DND-41 (cell line): Measurements from ENCODE around the gene ITPR1.

Source experiments
- ATAC-seq: fragments of 200-7000 bp; cut with Tn5 transposase; 3 replicates; pipeline ENCODE4 v1.9.1; 2021; ENCODE audit warnings: low read depth; ENCODE audit not compliant: insufficient read depth
- DNase-seq: peaks from one replicate; pipeline ENCODE4 v3.0.0-alpha.2; 2020
- H2AFZ ChIP-seq: 2 replicates; pipeline ENCODE4 v1.6.0; 2012; ENCODE audit warnings: low read depth, low read length
- H3K27ac ChIP-seq: 2 replicates; pipeline ENCODE4 v1.5.1; 2012; ENCODE audit warnings: low read length, inconsistent platforms
- H3K27me3 ChIP-seq: fragments of 200-600 bp; sonication (generic); 2 replicates; pipeline ENCODE4 v1.6.0; 2012; ENCODE audit warnings: low read length, mild to moderate bottlenecking, inconsistent platforms; ENCODE audit not compliant: insufficient read depth, poor library complexity
- H3K36me3 ChIP-seq: 2 replicates; pipeline ENCODE4 v1.5.1; 2012; ENCODE audit warnings: low read length, inconsistent platforms; ENCODE audit not compliant: insufficient read depth
- H3K4me1 ChIP-seq: 2 replicates; pipeline ENCODE4 v1.5.1; 2012; ENCODE audit warnings: mild to moderate bottlenecking, low read length; ENCODE audit not compliant: insufficient read depth
- H3K4me2 ChIP-seq: 2 replicates; pipeline ENCODE4 v1.6.0; 2012; ENCODE audit warnings: mild to moderate bottlenecking, moderate library complexity, low read length, inconsistent platforms; ENCODE audit not compliant: insufficient read depth
- H3K4me3 ChIP-seq, 2 experiments: fragments of 200-600 bp in 1 of 2; shearing (Covaris generic) in 1 of 2; 2 replicates each; pipeline ENCODE4 v1.5.1; 2012 to 2016; ENCODE audit warnings: inconsistent platforms in 2 of 2, low read length in 2 of 2, mild to moderate bottlenecking in 2 of 2, low read depth in 1 of 2, moderate library complexity in 1 of 2
- H3K79me2 ChIP-seq: 2 replicates; pipeline ENCODE4 v1.6.0; 2012; ENCODE audit warnings: low read length, inconsistent platforms; ENCODE audit not compliant: insufficient read depth
- H3K9ac ChIP-seq: 2 replicates; pipeline ENCODE4 v1.6.0; 2012; ENCODE audit warnings: low read depth, mild to moderate bottlenecking, inconsistent platforms, low read length, moderate library complexity
- H3K9me3 ChIP-seq: 2 replicates; pipeline ENCODE4 v1.5.1; 2012; ENCODE audit warnings: low read length, moderate library complexity, mild to moderate bottlenecking, inconsistent platforms; ENCODE audit not compliant: insufficient read depth, severe bottlenecking
- H4K20me1 ChIP-seq: 2 replicates; pipeline ENCODE4 v1.6.0; 2012; ENCODE audit warnings: low read length; ENCODE audit not compliant: insufficient read depth
- EZH2 ChIP-seq: IDR thresholded peaks from 3 replicates; pipeline ENCODE4 v1.6.1; 2012; ENCODE audit warnings: borderline replicate concordance, low read depth, mild to moderate bottlenecking, moderate library complexity, low read length, inconsistent platforms; ENCODE audit not compliant: severe bottlenecking
- TF ChIP-seq, protein P1 (sequence below): IDR thresholded peaks from 2 replicates; pipeline ENCODE4 v1.5.1; 2012; ENCODE audit warnings: borderline replicate concordance, low read length, moderate library complexity, mild to moderate bottlenecking; ENCODE audit not compliant: poor library complexity, severe bottlenecking; ENCODE audit errors: extremely low read depth

The ITPR1 gene

DNA sequence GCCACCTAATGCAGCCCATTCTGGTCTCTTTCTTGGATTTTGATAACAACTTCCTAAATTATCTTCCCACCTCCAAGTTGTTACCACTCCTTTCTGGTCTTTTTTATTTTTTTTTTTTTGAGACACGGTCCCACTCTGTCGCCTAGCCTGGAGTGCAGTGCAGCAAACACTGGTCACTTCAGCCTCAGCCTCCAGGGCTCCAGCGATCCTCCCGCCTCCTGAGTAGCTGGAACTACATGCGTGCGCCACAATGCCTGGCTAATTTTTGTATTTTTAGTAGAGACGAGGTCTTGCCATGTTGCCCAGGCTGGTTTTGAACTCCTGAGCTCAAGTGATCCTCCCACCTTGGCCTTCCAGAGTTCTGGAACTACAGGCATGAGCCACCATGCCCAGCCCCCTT lies 393.3 kb downstream of the ITPR1 start:
- Histone ChIP-seq H3K4me1 (peaks cover 21% of the 10 kb centered on the region), H3K9me3 (no peaks in the 10 kb centered on the region), H3K27ac (no peak overlapping the region), H3K36me3 (no peaks in the 10 kb centered on the region), H3K4me3 (no peak overlapping the region), H2AFZ (no peak overlapping the region), H3K9ac (no peak overlapping the region), H3K79me2 (no peaks in the 10 kb centered on the region), H3K4me2 (no peak overlapping the region), H3K27me3 (no peaks in the 10 kb centered on the region), H4K20me1 (no peaks in the 10 kb centered on the region)
- TF ChIP-seq EZH2, result no peak
- no peak for ATAC-seq
- no peak for DNase-seq

DNA sequence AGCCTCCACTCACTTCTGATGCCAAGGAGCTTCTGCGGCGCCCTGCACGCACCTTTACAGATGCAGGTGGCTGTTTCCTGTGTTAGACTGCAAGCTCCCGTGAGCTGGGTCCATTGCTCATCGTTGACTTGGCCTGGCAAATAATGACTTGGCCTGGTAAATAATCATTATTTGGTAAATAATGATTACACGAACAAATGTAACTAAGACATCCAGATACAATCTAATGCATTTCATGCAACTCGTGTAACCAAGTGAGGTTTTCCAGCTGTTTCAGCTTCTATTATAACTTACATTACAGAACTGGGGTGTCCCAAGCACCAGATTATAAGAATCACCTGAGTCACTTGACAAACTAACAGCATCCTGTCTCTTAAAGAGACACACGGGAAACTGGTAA lies 394.0 kb downstream of the ITPR1 start:
- no peak for TF ChIP-seq EZH2
- TF ChIP-seq, protein P1, sequence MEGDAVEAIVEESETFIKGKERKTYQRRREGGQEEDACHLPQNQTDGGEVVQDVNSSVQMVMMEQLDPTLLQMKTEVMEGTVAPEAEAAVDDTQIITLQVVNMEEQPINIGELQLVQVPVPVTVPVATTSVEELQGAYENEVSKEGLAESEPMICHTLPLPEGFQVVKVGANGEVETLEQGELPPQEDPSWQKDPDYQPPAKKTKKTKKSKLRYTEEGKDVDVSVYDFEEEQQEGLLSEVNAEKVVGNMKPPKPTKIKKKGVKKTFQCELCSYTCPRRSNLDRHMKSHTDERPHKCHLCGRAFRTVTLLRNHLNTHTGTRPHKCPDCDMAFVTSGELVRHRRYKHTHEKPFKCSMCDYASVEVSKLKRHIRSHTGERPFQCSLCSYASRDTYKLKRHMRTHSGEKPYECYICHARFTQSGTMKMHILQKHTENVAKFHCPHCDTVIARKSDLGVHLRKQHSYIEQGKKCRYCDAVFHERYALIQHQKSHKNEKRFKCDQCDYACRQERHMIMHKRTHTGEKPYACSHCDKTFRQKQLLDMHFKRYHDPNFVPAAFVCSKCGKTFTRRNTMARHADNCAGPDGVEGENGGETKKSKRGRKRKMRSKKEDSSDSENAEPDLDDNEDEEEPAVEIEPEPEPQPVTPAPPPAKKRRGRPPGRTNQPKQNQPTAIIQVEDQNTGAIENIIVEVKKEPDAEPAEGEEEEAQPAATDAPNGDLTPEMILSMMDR, result no peak
- H3K27me3 ChIP-seq, result no peaks in the 10 kb centered on the region
- H3K4me1 ChIP-seq, result peaks cover 21% of the 10 kb centered on the region
- no peak overlapping the region for H3K9ac ChIP-seq
- ATAC-seq (no peak), DNase-seq (no peak)
- H3K9me3 ChIP-seq, result no peaks in the 10 kb centered on the region
- H3K36me3 ChIP-seq, result no peaks in the 10 kb centered on the region
- H2AFZ ChIP-seq, result no peak overlapping the region
- no peaks in the 10 kb centered on the region for H4K20me1 ChIP-seq
- no peak overlapping the region for H3K27ac ChIP-seq
- no peaks in the 10 kb centered on the region for H3K79me2 ChIP-seq
- H3K4me2 ChIP-seq, result no peak overlapping the region
- H3K4me3 ChIP-seq, result no peak overlapping the region

DNA sequence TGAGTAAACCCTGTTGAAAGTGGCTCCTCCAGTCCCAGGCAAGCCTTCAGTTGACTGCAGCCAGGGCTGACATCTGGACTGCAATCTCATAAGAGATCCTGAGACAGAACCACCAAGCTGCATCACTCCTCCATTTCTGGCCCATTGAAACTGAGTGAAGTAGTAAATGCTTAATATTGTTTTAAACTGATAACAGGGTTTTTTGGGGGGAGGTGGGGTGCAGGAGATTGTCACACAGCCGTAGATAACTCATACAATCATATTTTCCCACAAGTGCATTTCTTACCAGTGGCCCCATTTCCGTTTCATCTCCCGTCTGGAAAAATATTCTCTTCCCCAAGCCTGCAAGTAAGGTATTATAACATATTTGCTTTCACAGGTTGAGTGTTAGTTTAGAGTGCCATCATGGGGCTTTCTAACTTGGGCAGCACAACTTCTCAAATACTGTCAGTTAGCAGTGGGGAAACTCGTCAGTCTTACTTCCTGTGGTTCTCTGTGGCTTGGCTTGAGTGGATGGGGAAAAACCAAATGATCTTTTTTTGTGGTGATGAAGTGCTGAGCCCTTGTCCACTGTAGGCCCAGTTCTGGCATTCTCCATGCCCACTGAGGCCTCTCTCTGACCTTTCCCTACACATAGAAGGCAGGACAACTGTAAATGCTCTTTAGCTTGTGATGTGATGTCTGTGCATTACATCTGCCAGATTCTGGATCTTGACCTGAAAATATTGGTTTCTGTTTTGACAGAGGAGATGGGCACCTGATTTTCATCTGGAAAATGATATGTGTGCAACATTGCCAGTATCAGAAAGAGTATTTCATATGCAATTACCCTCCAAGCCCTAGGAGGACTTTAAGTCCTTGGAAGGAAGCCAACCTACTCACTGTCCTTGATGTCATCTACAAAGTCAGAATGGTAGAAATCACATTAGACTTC lies 396.0 kb downstream of the ITPR1 start:
- 0 out of 2 replicates have a peak overlapping the region, but pooled peaks have one; percentile 9 for H3K4me2 ChIP-seq
- no peaks in the 10 kb centered on the region for H3K36me3 ChIP-seq
- no peaks in the 10 kb centered on the region for H4K20me1 ChIP-seq
- peak overlapping the region; percentile 67 for H3K27ac ChIP-seq
- DNase-seq (no peak), ATAC-seq (peak; percentile 83)
- peaks cover 21% of the 10 kb centered on the region for H3K4me1 ChIP-seq
- H2AFZ ChIP-seq, result peak overlapping the region; percentile 42
- H3K79me2 ChIP-seq, result no peaks in the 10 kb centered on the region
- no peak overlapping the region for H3K9ac ChIP-seq
- no peak overlapping the region for H3K4me3 ChIP-seq
- H3K27me3 ChIP-seq, result no peaks in the 10 kb centered on the region
- no peak for TF ChIP-seq EZH2
- TF ChIP-seq, protein P1, result peak; percentile 49
- H3K9me3 ChIP-seq, result no peaks in the 10 kb centered on the region

DNA sequence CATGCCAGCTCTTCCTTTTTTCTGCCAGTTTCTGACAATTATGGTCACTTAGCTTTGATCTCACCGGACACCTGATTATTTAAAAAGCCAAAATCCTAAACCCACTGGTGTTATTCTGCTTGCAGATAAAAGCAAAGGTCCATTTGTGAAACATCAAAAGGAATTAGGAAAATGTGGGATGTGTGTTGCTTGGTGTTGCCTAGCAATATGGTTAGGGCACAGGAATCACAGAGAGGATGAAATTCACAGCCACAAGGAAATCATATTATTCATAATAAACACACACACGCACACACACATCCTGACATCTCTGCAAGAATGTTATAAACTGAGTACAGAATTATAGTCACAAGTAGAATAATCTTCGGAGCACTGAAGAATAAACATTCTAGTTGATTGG lies 396.7 kb downstream of the ITPR1 start:
- Histone ChIP-seq H3K27ac (peak overlapping the region; percentile 67), H3K27me3 (no peaks in the 10 kb centered on the region), H3K4me2 (no peak overlapping the region), H3K4me3 (no peak overlapping the region), H3K36me3 (no peaks in the 10 kb centered on the region), H2AFZ (no peak overlapping the region), H3K9me3 (no peaks in the 10 kb centered on the region), H3K9ac (no peak overlapping the region), H3K79me2 (no peaks in the 10 kb centered on the region), H4K20me1 (no peaks in the 10 kb centered on the region), H3K4me1 (peaks cover 21% of the 10 kb centered on the region)
- TF ChIP-seq EZH2, result no peak
- TF ChIP-seq, protein P1, result no peak
- DNase-seq (no peak), ATAC-seq (no peak)
